ENCODE data around the gene ATRAID.
"Not testable (repeated sequence)": the region's sequence is repeated elsewhere in the genome, so short reads cannot be mapped to it uniquely, and the experiment has no call there.

ATRAID gene

GRCh38 chr2:27191070-27191829, 20.6 kb upstream of the ATRAID start:
- DNase-seq (ENCODE audit: low spot score), result peak; percentile 69
- in situ Hi-C loops (cut with MboI; ENCODE audit: low pct_unique_long_range_greater_than_20kb, low sequenced_read_pairs, unreplicated experiment), result loop anchor here (25.0 kb wide), 1 partner anchor 229 kb away; the partner anchor contains the start of gene MAPRE3
- TF ChIP-seq CTCF (IDR thresholded peaks at IDR 0.05; ENCODE audit: extremely low read depth, insufficient read depth, missing control alignments), result peak; percentile 72

GRCh38 chr2:27194538-27195354, 17.1 kb upstream of the ATRAID start:
- in situ Hi-C loops (cut with MboI; ENCODE audit: low pct_unique_long_range_greater_than_20kb, low sequenced_read_pairs, unreplicated experiment), result loop anchor here (25.0 kb wide), 1 partner anchor 232 kb away; the partner anchor contains the start of gene MAPRE3
- TF ChIP-seq CTCF (IDR thresholded peaks at IDR 0.05; ENCODE audit: extremely low read depth, insufficient read depth, missing control alignments), result no peak
- no peak for DNase-seq (ENCODE audit: low spot score)

GRCh38 chr2:27195799-27196198, 16.0 kb upstream of the ATRAID start:
- not testable (repeated sequence) for DNase-seq (ENCODE audit: low spot score)
- in situ Hi-C loops (cut with MboI; ENCODE audit: low pct_unique_long_range_greater_than_20kb, low sequenced_read_pairs, unreplicated experiment), result loop anchor here (25.0 kb wide), 1 partner anchor 233 kb away; the partner anchor contains the start of gene MAPRE3

- DNase-seq (ENCODE audit: low spot score), result not testable (repeated sequence)
- in situ Hi-C loops (cut with MboI; ENCODE audit: low pct_unique_long_range_greater_than_20kb, low sequenced_read_pairs, unreplicated experiment), result loop anchor here (25.0 kb wide), 1 partner anchor 236 kb away; the partner anchor contains the start of gene MAPRE3
Measured at GRCh38 chr2:27198068-27198467, 13.8 kb upstream of the ATRAID start.

- no peak for TF ChIP-seq CTCF (IDR thresholded peaks at IDR 0.05; ENCODE audit: extremely low read depth, insufficient read depth, missing control alignments)
- in situ Hi-C loops (cut with MboI; ENCODE audit: low pct_unique_long_range_greater_than_20kb, low sequenced_read_pairs, unreplicated experiment), result loop anchor here (25.0 kb wide), 1 partner anchor 236 kb away; the partner anchor contains the start of gene MAPRE3
- DNase-seq (ENCODE audit: low spot score), result no peak
Measured at GRCh38 chr2:27198627-27199026, 13.2 kb upstream of the ATRAID start.

GRCh38 chr2:27199241-27199640, 12.6 kb upstream of the ATRAID start:
- no peak for TF ChIP-seq CTCF (IDR thresholded peaks at IDR 0.05; ENCODE audit: extremely low read depth, insufficient read depth, missing control alignments)
- in situ Hi-C loops (cut with MboI; ENCODE audit: low pct_unique_long_range_greater_than_20kb, low sequenced_read_pairs, unreplicated experiment), result loop anchor here (25.0 kb wide), 1 partner anchor 237 kb away; the partner anchor contains the start of gene MAPRE3
- no peak for DNase-seq (ENCODE audit: low spot score)

GRCh38 chr2:27201675-27202074, 10.2 kb upstream of the ATRAID start:
- in situ Hi-C loops (cut with MboI; ENCODE audit: low pct_unique_long_range_greater_than_20kb, low sequenced_read_pairs, unreplicated experiment), result no loop called here
- DNase-seq (ENCODE audit: low spot score), result no peak
- no peak for TF ChIP-seq CTCF (IDR thresholded peaks at IDR 0.05; ENCODE audit: extremely low read depth, insufficient read depth, missing control alignments)
